CD4-positive, alpha-beta T cell treated with Interleukin-15 for 1 hour (primary cell): ENCODE data around the gene EMC9.

Experiments used
- DNase-seq: peaks from one replicate; pipeline ENCODE4 v3.0.0-alpha.2; 2020

EMC9 gene

DNA sequence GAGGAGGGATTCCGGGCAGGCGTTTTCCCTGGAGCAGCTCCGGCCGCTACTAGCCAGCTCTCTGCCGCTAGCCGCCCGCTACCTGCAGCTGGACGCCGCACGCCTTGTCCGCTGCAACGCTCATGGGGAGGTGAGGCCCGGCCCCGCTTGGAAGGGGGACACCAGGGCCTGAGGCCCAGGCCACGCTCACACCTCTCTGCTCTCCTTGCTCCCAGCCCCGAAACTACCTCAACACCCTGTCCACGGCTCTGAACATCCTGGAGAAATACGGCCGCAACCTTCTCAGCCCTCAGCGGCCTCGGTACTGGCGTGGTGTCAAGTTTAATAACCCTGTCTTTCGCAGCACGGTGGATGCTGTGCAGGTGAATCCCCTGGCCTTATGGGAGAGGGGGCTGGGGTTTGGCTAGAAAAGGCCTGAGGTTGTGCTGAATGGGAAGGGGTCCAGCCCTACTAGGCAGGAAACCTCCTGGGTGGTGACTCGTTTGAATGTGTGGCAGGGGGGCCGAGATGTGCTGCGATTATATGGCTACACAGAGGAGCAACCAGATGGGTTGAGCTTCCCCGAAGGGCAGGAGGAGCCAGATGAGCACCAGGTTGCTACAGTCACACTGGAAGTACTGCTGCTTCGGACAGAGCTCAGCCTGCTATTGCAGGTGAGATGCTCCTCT lies 6.5 kb upstream of the EMC9 start:
- no peak for DNase-seq

DNA sequence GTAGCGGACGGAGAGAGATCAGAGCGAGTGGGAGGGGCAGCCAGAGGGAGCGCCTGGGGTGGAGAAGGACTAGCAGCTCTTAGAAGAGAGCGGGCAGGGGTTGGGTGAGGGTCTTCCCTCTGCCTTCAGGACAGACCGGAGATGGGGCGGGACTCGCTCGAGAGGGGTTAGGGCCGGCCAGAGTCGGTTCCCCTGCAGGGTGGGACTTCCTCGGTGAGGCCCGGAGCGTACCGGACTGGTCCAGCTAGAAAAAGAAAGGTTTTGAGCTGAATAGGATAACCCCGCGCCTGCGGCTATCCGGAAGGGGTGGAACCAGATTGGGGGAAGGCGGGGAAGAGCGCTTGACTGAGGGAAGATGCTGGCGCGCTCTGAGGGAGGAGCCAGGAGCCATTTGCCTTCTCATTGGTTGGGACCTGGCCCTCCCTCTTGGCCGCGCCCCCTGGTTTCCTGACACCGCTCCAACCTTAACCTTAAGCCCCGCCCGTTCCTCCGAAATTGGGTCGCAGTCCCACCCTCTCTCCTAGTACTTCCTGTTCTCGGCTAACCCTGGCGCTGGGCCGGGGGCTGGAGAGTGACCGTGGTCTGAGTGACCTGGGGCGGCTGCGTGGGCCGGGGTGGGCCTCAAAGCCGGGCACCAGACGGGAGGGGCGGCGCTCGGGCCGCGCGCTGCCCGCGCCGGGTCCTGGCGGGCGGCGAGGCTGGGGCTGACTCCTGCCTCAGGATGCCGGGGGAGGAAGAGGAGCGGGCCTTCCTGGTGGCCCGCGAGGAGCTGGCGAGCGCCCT lies 5.8 kb upstream of the EMC9 start, which contains the start of gene RNF31:
Gene RNF31 (plus strand): TSS at position 521 of the 783 bp plus-strand sequence. CDS start 201 bp downstream, at position 722.
- DNase-seq, result peak; percentile 97

DNA sequence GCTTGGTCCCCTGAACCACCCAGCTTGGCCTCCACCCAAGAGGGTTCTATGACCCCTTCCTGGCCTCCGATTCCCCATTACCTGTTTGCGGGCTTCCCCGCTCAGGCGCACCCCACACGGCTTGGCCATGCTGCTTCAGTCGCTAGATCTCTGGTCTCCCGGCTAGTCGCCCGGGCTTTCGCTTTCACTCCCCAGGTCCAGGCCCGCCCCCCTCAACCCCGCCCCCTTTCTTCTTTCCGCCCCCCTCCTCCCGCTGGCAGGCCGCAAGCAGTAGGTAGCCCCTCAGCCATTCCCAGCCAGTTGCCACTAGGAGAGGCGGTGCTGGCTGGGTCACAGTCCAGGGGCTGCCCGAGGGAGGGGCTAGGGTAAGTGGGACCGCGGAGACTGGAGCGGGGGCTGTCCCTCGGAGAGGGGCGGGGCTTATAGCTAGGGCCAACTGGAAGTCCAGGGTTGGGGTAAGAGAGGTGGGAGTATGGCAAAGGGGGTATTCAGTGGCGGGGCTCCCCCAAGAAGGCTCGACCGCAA lies 5.1 kb upstream of the EMC9 start, which contains the start of gene PSME2:
Gene PSME2 (minus strand): TSS at position 158 of the 525 bp plus-strand sequence. CDS start 29 bp downstream, at position 129.
- peak; percentile 93 for DNase-seq

DNA sequence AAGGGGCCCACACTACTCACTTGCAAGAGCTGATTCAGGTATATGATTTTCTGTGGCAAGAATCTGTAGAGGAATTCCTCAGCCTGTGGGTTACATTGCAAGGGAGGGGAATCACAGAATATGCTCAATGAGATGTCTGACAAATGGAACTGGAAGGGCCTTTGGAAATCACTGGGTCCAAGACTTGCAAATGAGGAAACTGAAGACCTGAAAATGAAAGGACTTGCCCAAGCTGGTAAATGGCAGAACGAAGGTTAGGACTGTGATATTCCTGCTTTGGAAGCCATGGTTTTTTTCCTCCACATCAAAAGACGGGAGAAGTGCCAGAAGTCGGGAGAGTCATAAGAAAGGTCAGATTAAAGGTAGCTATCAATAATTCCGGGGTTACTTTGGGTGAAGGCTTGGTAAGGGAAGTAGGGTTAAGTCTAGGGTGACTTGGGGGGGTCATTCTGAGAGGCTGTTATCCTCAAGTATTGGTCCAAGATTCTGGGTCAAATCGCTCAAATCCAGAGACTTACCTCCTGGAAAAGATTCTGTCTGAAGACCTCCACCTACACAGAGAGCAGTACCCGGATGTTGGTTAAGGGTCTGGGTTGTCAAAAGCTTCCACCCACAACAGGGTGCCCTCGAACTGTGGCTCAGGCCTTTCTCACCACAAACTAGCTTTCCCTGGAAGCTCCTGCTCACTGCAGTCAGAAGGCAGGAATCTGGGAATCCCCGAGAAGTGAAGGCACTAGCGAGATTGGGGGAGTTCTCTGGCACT lies 4.5 kb upstream of the EMC9 start:
- no peak for DNase-seq

DNA sequence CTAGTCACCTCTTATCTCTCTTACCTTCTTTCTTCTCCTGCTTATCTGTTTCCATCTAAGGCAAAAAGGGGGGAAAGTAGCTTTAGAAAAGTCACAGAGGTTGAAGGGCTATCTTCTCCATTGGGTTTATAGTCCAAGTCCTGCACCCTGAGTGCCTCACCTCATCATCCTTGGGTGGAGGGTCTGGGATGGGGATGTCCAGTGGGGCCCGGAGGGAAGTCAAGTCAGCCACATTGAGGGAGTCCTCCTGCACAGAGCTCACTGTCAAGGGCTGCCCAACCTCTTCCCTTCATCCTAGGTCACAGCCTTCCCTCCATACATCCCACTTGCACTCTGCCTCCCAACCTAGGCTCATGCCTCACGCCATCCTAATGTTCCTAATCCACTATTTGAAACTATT lies 3.8 kb upstream of the EMC9 start:
- DNase-seq, result no peak

DNA sequence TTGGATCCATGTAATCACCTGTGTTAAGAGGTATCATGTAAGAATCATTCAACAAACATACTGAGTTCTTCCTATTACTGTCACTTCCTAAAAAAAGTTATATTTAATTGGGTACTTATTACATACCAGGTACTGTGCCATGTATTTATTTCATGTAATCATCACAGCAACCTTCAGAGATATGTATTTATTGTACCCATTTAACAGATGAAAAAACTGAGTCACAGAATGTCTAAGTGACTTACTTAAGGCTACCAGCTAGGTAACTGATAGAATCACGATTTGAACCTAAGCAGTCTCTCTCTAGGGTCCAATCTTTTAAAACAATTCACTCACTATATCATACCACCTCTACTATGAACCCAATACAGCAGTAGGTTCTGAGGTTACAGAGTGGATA lies 3.1 kb upstream of the EMC9 start:
- DNase-seq, result no peak

DNA sequence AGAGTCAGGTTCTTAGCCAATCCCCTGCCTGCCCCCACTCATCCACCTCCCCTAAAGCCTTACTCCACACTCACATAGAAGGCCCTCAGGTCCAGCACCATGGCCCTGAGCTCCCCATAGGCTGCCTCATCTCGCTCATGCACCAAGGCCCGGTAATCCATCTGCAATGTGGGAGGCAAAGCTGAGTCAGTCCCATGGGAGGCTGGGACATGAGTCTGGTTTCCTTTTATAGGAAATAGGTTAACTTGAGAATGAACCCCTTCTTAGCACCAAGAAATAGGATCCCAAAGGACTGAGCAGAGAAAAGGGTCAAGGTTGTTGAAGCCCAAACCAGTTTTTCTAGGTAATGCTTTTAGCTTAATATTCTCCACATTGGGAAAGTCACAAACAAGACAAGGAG lies 2.1 kb upstream of the EMC9 start:
- DNase-seq, result no peak

DNA sequence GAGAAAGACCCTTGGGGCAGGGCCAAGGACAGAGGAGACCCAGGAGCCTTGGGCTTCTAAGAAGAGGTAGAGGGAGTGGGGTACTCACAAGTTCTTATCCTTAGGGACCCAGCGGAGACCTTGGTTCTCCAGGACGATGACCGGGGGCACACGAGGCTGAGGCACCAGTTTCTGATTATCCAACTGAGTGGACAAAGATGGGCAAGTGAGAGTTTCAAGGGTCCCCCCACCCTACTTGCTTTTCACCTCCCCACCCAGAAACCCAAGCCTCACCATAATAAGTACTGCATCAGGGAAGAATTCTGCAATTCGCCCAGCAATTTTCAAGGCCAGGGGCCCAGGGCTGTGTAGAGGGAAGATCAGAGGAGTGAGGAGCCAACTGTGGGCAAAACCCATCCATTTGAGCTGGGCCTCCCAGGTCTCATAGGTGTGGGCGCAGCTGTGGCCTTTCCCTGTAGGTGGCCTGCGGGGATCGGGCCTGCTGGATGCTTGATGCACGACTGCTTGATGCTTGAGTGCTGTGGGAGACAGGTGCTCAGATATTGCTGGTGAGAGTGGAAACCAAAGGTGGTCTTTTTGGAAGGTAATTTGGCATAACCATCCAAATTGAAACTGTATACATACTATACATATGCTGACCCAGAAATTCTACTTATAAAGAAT lies 2.0 kb downstream of the EMC9 start:
- DNase-seq, result no peak

DNA sequence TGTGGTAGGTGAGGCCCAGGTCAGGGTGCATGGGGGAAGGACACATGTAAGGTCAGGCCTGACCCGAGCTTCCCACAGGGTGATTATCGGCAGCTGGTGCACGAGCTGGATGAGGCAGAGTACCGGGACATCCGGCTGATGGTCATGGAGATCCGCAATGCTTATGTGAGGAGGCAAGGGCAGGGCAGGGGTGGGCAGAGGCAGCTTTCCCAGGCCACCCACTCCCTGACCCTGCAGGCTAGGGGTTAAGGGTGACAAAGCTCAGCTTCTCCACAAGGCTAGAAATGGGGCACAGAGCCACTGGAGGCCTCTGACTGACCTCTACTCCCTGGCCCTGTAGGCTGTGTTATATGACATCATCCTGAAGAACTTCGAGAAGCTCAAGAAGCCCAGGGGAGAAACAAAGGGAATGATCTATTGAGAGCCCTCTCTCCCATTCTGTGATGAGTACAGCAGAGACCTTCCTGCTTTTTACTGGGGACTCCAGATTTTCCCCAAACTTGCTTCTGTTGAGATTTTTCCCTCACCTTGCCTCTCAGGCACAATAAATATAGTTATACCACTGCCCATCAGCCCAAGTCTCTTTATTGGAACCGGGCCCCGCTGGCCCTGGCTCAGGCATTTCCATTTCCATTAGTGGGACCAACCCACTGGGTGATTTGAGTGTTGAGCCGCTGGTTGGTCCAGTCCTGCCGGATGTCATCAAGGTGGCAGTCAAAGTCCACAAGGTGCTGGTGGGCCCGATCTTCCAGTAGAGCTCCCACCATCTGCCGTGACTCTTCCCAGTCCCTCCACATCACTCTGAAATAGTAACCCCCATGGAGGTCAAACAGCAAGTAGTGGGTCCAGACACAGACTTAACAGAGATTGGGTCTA lies 2.8 kb downstream of the EMC9 start:
- no peak for DNase-seq

DNA sequence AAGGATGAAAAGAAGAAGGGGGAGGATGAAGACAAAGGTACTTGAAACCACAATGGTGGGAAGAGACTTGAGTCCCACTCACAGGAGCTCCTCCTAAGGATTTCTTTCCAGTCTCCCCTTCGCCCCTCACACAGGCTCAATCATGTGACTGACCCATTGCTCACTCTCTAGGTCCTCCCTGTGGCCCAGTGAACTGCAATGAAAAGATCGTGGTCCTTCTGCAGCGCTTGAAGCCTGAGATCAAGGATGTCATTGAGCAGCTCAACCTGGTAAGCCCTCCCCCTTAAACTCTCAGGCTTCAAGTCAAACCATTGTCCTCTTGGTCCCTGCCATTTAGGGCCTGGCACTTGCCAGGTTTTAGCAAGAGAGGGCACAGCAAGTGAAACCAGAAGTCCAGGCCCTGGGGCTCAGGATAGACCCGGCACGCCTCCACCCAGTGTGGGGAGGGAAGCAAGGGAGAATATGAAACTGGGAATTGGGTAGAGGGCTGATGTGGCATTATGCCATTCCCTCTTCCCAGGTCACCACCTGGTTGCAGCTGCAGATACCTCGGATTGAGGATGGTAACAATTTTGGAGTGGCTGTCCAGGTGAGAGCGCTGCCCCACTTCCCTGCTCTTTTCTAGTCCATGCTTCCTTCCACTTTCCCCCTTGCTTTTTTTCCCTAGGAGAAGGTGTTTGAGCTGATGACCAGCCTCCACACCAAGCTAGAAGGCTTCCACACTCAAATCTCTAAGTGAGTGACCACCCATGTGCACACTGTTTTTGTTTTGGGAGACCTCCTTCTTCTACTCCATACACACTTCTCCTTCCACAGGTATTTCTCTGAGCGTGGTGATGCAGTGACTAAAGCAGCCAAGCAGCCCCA lies 3.6 kb downstream of the EMC9 start:
- DNase-seq, result no peak

DNA sequence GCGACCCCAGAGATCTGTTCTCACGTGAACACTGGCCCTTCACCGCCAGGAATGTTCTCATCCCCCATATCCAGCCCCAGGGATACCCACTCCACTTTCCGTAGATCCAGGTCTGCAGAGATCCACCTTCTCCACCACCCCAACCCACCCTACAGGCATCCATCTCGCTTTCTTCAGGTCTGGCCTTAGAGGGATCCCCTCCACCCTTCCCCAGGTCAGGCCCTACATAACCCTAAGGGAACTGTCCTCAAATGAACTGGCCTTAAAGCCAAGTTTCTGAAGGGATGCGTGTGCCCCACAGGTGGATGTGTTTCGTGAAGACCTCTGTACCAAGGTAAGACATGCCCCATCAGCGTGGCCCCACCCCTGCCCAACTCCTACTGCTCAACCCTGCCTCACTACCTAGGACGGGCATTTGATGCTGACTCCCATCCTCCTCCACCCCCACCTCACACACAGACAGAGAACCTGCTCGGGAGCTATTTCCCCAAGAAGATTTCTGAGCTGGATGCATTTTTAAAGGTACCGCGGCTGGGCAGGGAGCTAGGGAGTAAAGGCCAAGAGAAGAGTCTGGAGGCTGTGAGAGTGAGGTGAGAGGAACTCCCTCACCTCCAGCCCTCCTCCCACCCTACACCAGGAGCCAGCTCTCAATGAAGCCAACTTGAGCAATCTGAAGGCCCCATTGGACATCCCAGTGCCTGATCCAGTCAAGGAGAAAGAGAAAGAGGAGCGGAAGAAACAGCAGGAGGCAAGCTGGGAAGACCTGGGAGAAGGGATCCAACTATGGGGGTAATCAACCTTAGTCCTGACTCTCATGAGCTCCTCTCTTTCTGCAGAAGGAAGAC lies 4.5 kb downstream of the EMC9 start:
- no peak for DNase-seq

DNA sequence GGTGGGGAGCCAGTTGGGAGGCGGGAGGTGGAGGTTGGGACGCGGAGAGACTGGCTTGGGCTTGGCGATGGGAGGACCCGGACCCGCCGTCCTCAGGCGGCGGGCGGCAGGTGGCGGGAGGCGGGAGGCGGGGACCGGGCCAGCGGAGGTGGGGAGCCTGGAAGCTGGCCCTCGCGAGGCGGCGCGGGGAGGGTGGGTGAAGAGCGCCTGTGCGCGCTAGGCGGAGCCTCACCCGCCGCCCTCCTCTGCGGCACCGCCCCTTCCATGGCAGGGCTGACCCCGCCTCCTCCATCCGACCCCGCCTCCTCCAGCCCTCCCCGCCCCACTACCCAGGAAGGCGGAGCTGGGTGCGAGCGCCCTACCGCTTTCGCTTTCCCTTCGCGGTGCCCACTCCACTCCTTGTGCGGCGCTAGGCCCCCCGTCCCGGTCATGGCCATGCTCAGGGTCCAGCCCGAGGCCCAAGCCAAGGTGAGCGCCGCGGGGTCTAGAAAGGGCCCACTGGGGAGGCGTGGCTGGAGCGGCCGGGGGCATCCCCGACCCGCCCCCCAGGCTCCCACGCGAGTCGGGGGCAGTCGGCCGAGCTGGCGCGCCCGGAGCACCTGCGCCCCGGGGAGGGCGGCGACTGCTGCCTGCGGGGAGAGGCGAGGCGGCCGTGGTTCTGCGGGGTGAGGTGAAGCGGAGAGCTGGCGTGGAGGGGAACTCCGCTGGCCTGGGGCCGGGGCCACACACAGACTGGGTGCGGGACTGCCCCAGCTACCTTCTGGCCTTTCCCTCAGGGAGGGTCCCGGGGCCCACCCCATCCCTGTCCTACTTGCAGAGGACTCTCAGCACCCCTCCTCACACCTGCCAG lies 5.3 kb downstream of the EMC9 start, which contains the start of gene PSME1:
Gene PSME1 (plus strand): TSS at position 361 of the 850 bp plus-strand sequence. CDS start 69 bp downstream, at position 430.
- DNase-seq, result peak; percentile 91

DNA sequence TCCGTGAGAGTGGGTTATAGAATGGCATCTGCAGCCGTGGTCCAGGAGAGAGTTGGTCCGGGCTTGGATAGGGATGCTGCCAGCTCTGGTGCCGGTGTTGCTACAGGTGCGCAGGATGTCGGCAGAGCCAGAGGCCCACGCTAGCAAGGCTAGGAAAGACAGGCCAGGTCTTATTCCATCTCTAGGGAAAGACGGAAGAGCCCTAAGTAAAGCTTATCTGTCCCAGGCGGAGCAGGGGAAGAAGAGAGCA lies 5.9 kb downstream of the EMC9 start:
- no peak for DNase-seq

DNA sequence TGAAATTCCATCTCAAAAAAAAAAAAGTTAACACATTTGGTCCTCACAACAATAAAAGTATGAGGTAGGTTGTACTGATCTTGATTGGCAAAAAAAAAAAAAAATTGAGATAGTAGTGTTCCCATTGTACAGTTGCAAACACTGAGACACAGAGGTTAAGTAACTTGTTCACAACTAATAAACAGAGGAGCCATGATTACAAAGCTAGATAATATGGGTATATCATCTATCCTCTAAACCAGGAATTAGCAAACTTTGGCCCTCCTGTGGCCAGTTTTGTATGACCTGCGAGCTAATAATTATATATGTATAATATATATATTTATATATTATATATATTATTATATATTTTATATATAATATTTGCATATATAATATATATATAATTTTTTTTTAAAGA lies 7.7 kb downstream of the EMC9 start:
- no peak for DNase-seq

DNA sequence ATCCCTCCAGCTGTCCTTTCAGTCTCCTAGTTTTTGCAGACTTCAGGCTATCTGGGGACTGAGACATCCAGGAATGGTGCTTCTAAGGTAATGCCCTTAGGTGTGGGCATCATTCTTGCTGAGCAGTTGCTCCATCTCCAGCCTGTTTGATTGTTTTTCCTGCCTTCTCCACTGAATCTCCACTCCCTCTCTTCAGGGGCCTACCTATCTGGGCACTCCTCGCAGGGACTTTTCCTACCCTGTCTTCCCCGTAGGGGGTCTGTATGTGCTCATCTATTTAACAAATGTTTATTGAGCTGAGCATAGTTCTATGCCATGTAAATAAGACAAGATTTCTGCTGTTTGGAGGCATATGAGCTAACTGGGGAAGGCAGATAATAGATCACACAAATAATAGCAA lies 8.4 kb downstream of the EMC9 start:
- DNase-seq, result no peak

DNA sequence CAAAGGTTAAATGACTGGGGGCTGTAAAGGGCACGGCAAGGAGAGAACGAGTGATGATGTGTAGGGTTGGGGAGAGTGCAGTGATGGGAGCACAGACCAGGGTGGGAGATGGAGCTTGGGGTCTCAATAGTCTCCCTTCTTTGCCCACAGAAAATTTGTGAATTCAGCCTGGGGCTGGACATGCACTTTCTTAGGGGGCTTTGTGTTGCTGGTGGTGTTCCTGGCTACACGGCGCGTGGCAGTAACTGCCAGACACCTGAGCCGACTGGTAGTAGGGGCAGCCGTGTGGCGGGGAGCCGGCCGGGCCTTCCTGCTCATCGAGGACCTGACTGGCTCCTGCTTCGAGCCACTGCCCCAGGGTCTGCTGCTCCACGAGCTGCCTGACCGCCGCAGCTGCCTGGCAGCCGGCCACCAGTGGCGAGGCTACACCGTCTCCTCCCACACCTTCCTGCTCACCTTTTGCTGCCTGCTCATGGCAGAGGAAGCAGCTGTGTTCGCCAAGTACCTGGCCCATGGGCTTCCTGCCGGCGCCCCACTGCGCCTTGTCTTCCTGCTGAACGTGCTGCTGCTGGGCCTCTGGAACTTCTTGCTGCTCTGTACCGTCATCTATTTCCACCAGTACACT lies 9.2 kb downstream of the EMC9 start:
- peak; percentile 18 for DNase-seq

DNA sequence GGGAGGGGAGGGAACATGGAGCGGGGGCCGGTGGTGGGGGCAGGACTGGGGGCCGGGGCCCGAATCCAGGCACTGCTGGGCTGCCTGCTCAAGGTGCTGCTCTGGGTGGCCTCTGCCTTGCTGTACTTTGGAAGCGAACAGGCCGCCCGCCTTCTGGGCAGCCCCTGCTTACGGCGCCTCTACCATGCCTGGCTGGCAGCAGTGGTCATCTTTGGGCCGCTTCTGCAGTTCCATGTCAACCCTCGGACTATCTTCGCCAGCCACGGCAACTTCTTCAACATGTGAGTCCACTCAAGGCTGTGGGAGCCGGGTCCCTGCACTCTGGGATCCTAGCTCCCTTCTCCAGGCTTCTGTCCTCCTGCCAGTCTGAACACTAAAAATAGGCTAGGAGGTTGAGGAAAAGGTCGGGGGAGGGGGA lies 9.8 kb downstream of the EMC9 start:
- DNase-seq, result no peak
